ENCODE results near the gene ITCH.

GRCh38 chr20:34512266-34512954 is 149.3 kb downstream of the ITCH start:
- TF ChIP-seq EZH2 (IDR thresholded peaks at IDR 0.05; ENCODE audit: borderline replicate concordance, low read length) (no peak), CTCF (conservative IDR thresholded peaks at IDR 0.05 in 1 of 2, IDR thresholded peaks at IDR 0.05 in 1 of 2; ENCODE audit: extremely low read depth in 1 of 2, insufficient read depth in 1 of 2, low read depth in 1 of 2, low read length in 2 of 2) (no peak)
